Testis (tissue), 3 donors: ENCODE measurements around the gene TNS3. TPM values are rescaled to one million over a fixed set of nuclear protein-coding genes. Genes with fewer than 3 reads are reported as not detected.
"Not testable (repeated sequence)": the region's sequence is repeated elsewhere in the genome, so short reads cannot be mapped to it uniquely, and the experiment has no call there.

Experiments
- DNase-seq: peaks from one replicate; pipeline ENCODE4 v3.0.0-alpha.2; 2019
- H3K27ac ChIP-seq, 2 donors: fragments of 200-600 bp; sonication (generic); one replicate each; pipeline ENCODE4 v1.5.1; 2019
- H3K27me3 ChIP-seq: fragments of 200-600 bp; sonication (generic); one replicate; pipeline ENCODE4 v1.5.1; 2019
- H3K36me3 ChIP-seq: fragments of 200-600 bp; sonication (generic); one replicate; pipeline ENCODE4 v1.5.1; 2017; ENCODE audit warnings: low read depth; ENCODE audit errors: missing control alignments
- H3K4me1 ChIP-seq: fragments of 200-600 bp; sonication (generic); one replicate; pipeline ENCODE4 v1.5.1; 2019
- H3K4me3 ChIP-seq, 2 donors: fragments of 200-600 bp; sonication (generic); one replicate each; pipeline ENCODE4 v1.5.1; 2017 to 2019
- H3K9me3 ChIP-seq: fragments of 200-600 bp; sonication (generic); one replicate; pipeline ENCODE4 v1.5.1; 2017
- POLR2A ChIP-seq: fragments of 450-650 bp; IDR thresholded peaks from one replicate; pipeline ENCODE4 v1.6.1; 2017; ENCODE audit warnings: antibody characterized with exemption, mild to moderate bottlenecking, moderate library complexity
- WGBS, 2 donors: methylation state at CpG; one replicate each; pipeline ENCODE4 v1.1.5; 2018; 5-methylcytosine and 5-hydroxymethylcytosine counted together
- intact Hi-C: fragments of 100-400 bp; cut with DNase I; formaldehyde crosslinking; loops from one replicate; pipeline ENCODE4 v1.15.1; 2023; ENCODE audit warnings: low total_unique reads
- polyA plus RNA-seq: library from polyadenylated mRNA; stranded (reverse); fragments of 350-450 nt; fragmentation: Illumina TruSeq; extraction: RNeasy Lipid Tissue Mini Kit (QIAGEN cat#74804); gene quantifications from one replicate; pipeline ENCODE4 v1.2.3, GENCODE V29; 2014; ENCODE audit warnings: low read depth, low replicate concordance; ENCODE audit not compliant: insufficient read depth
- total RNA-seq, 2 donors: library from RNA; depleted of rRNA; stranded (reverse); fragments of >200 nt; gene quantifications; one replicate each; pipeline ENCODE4 v1.2.3, GENCODE V29; 2016
- TF ChIP-seq, protein P1 (sequence below), 3 experiments: fragments of 450-650 bp in 2 of 3; fragments of 200-600 bp in 1 of 3; sonication (generic) in 1 of 3; IDR thresholded peaks; one replicate each; pipeline ENCODE4 v1.5.1; 2016 to 2019; ENCODE audit warnings: antibody characterized with exemption in 3 of 3, mild to moderate bottlenecking in 2 of 3, moderate library complexity in 1 of 3

Gene TNS3
- total and polyA plus RNA-seq, 3 donors from 2014 or later: 28.5 to 93.5 (median 60.0) TPM

DNA sequence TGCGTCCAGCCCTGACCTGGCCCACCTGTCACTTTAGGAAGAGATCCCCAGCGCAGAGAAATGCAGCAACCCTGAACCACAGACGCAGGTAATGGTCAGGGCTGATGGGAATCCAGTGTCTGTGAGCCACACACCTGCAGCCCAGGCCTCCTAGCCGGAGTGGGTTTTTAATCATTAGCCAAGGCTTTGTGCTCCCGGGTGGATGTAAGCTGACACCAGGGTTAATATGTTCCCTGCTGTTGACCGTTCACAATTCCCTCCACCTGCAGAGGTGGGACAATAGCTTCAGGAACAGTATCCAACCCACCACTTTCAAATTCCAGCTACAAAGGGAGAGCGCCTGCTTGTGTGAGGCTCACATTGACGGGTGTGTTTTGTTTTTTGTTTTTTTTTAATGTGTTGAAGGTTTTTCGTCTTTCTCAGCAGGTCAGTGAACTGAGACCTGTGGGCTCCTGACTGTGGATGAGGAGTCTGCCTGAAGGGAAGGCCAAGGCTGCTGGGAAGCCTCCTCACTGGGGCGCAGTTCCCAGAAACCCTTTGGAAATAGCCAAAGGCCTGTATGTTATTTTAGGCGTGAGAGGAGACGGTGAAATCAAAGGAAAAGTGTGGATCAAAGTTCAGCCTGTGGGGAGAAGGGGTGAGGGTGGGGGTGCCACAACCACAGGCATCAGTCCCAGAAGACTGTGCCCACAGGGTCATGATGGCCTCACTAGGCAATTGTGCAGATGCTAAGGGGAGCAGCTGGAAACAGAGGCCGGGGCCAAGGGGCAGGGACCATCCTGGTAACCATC lies 111.1 kb downstream of the TNS3 start:
- intact Hi-C loops: no loop called here
- 75 to 86% methylated on average over 12 to 13 of the region's 13 CpGs for WGBS, 2 donors
- TF ChIP-seq POLR2A: no peak
- TF ChIP-seq, protein P1, sequence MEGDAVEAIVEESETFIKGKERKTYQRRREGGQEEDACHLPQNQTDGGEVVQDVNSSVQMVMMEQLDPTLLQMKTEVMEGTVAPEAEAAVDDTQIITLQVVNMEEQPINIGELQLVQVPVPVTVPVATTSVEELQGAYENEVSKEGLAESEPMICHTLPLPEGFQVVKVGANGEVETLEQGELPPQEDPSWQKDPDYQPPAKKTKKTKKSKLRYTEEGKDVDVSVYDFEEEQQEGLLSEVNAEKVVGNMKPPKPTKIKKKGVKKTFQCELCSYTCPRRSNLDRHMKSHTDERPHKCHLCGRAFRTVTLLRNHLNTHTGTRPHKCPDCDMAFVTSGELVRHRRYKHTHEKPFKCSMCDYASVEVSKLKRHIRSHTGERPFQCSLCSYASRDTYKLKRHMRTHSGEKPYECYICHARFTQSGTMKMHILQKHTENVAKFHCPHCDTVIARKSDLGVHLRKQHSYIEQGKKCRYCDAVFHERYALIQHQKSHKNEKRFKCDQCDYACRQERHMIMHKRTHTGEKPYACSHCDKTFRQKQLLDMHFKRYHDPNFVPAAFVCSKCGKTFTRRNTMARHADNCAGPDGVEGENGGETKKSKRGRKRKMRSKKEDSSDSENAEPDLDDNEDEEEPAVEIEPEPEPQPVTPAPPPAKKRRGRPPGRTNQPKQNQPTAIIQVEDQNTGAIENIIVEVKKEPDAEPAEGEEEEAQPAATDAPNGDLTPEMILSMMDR (IDR thresholded peaks at IDR 0.05): no peak
- DNase-seq: no peak
- peaks cover 15% of the 10 kb centered on the region for H3K4me1 ChIP-seq
- H3K36me3 ChIP-seq: no peaks in the 10 kb centered on the region
- H3K4me3 ChIP-seq: no peak overlapping the region
- no peaks in the 10 kb centered on the region for H3K27me3 ChIP-seq
- H3K27ac ChIP-seq: peak overlapping the region in 1 of 2 donors; percentile 27
- H3K9me3 ChIP-seq: no peaks in the 10 kb centered on the region

DNA sequence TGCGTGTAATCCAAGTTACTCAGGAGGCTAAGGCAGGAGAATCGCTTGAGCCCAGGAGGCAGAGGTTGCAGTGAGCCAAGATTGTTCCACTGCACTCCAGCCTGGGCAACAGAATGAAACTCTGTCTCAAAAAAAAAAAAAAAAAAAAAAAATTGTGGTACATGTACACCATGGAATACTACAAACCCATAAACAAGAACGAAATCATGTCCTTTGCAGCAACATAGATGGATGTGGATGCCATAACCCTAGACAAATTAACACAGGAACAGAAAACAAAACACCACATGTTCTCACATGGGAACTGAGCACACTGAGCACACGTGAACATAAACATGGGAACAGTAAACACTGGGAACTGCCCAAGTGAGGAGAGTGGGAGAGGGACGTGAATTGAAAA lies 112.1 kb downstream of the TNS3 start:
- H3K9me3 ChIP-seq, H3K36me3 ChIP-seq, DNase-seq, H3K27ac ChIP-seq, intact Hi-C loops, H3K4me3 ChIP-seq, H3K27me3 ChIP-seq: not testable (repeated sequence)
- WGBS, 2 donors: 74 to 82% methylated on average over 5 of the region's 5 CpGs
- peaks cover 14% of the 10 kb centered on the region for H3K4me1 ChIP-seq

DNA sequence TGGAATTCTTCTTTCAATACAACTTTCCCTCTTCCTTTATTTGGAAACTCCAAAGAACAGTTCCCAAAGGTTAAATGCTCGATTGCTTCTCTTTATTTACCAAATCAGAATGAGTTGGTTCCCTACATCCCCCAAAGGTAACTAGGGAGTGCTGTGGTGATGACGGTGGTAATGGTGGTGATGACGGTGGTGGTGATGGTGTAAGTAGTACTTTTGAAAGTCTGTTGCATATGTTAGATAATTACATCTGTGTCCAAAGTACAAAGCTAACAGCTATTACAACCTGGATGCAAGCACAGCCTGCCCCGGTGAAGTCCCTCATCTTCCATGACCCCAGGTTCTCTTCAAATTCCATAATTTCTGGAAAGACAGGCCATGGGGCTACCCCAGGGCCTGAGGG lies 115.1 kb downstream of the TNS3 start:
- no peaks in the 10 kb centered on the region for H3K9me3 ChIP-seq
- H3K27me3 ChIP-seq: no peaks in the 10 kb centered on the region
- H3K27ac ChIP-seq: peak overlapping the region in 1 of 2 donors; percentile 24
- H3K4me1 ChIP-seq: peaks cover 24% of the 10 kb centered on the region
- no peaks in the 10 kb centered on the region for H3K36me3 ChIP-seq
- no peak for DNase-seq
- TF ChIP-seq, protein P1 (IDR thresholded peaks at IDR 0.05): no peak
- no peak for TF ChIP-seq POLR2A
- WGBS, 2 donors: 89 to 95% methylated on average over 4 of the region's 4 CpGs
- H3K4me3 ChIP-seq: no peak overlapping the region
- intact Hi-C loops: no loop called here

DNA sequence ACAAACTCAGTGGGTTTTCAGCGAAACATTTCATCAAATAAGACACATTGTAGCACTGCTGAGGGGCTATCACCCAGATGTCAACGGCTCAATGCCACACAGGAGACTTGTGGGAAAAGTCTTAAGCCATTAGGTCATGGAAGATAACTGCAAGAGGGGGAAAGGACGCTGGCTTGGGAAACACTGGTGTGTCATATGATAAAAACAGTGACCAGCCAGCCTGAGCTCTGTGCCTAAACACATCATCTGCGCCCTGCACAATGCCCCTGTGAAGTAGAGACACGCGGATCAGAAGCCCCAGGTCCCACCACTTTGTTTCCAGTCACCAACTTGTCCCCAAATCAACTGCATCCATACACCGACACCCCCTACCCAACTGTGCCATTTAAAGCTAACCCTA lies 116.7 kb downstream of the TNS3 start:
- Histone ChIP-seq H3K27ac (peak overlapping the region; percentile 22 to 68), H3K4me3 (no peak overlapping the region), H3K27me3 (no peaks in the 10 kb centered on the region), H3K4me1 (peaks cover 38% of the 10 kb centered on the region), H3K9me3 (no peaks in the 10 kb centered on the region), H3K36me3 (no peaks in the 10 kb centered on the region)
- intact Hi-C loops: no loop called here
- peak; percentile 86 for DNase-seq
- WGBS, 2 donors: 64 to 75% methylated on average over 7 of the region's 7 CpGs
- TF ChIP-seq POLR2A: no peak
- TF ChIP-seq, protein P1 (IDR thresholded peaks at IDR 0.05): no peak

DNA sequence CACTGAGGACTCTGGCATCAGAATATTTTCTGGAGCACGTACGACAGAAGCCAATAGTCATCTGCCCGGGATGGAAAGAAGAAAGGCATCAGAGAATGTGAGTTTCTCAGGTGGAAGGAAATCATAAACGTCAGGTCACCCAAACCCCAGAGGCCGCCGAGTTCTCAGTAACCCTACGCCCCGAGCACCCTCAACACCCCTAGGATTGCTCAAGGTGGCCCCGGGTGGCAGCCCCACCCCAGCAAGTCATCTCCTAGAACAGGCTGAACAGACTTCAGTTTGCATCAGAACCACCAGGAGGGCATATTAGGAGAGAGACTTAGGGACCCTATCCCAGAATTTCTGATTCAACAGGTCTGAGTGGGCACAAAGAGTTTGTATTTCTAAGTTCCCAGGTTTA lies 117.6 kb downstream of the TNS3 start:
- no peaks in the 10 kb centered on the region for H3K27me3 ChIP-seq
- H3K4me1 ChIP-seq: peaks cover 38% of the 10 kb centered on the region
- TF ChIP-seq POLR2A: no peak
- TF ChIP-seq, protein P1 (IDR thresholded peaks at IDR 0.05): no peak
- no peak overlapping the region for H3K4me3 ChIP-seq
- H3K27ac ChIP-seq: peak overlapping the region; percentile 51 to 55
- H3K36me3 ChIP-seq: no peaks in the 10 kb centered on the region
- DNase-seq: no peak
- WGBS, 2 donors: 88 to 94% methylated on average over 9 of the region's 9 CpGs
- no peaks in the 10 kb centered on the region for H3K9me3 ChIP-seq
- intact Hi-C loops: no loop called here
